Stimulated activated CD8-positive, alpha-beta memory T cell treated with anti-CD3 and anti-CD28 coated beads, Interleukin-7, amount 100 ng/mL, for 24 hours (primary cell): ENCODE measurements around the gene PTPRN2.
"Not testable (repeated sequence)": the region's sequence is repeated elsewhere in the genome, so short reads cannot be mapped to it uniquely, and the experiment has no call there.

Source experiments
- DNase-seq: peaks from one replicate; pipeline ENCODE4 v3.0.0-alpha.2; 2020; ENCODE audit warnings: low read depth

PTPRN2 gene

GRCh38 chr7:158418395-158418794 is 169.2 kb downstream of the PTPRN2 start:
- not testable (repeated sequence) for DNase-seq

GRCh38 chr7:158416283-158416933 is 171.2 kb downstream of the PTPRN2 start:
- DNase-seq: no peak

- no peak for DNase-seq
Observed at GRCh38 chr7:158415316-158415715, 172.3 kb downstream of the PTPRN2 start.

GRCh38 chr7:158414486-158414961 is 173.1 kb downstream of the PTPRN2 start:
- DNase-seq: no peak

- no peak for DNase-seq
Observed at GRCh38 chr7:158414002-158414401, 173.6 kb downstream of the PTPRN2 start.

GRCh38 chr7:158411232-158411950 is 176.2 kb downstream of the PTPRN2 start:
- no peak for DNase-seq

- DNase-seq: no peak
Observed at GRCh38 chr7:158410720-158411119, 176.9 kb downstream of the PTPRN2 start.

- DNase-seq: no peak
Observed at GRCh38 chr7:158409816-158410330, 177.8 kb downstream of the PTPRN2 start.

GRCh38 chr7:158409120-158409519 is 178.5 kb downstream of the PTPRN2 start:
- no peak for DNase-seq

- no peak for DNase-seq
Observed at GRCh38 chr7:158408318-158408920, 179.2 kb downstream of the PTPRN2 start.

- no peak for DNase-seq
Observed at GRCh38 chr7:158407581-158408317, 179.9 kb downstream of the PTPRN2 start.

GRCh38 chr7:158406801-158407200 is 180.8 kb downstream of the PTPRN2 start:
- DNase-seq: no peak

GRCh38 chr7:158406364-158406763 is 181.3 kb downstream of the PTPRN2 start:
- no peak for DNase-seq

GRCh38 chr7:158405771-158406170 is 181.9 kb downstream of the PTPRN2 start:
- not testable (repeated sequence) for DNase-seq

GRCh38 chr7:158405324-158405723 is 182.3 kb downstream of the PTPRN2 start:
- no peak for DNase-seq

- no peak for DNase-seq
Observed at GRCh38 chr7:158404031-158404761, 183.4 kb downstream of the PTPRN2 start.

GRCh38 chr7:158403013-158403821 is 184.4 kb downstream of the PTPRN2 start:
- DNase-seq: no peak

GRCh38 chr7:158402471-158402870 is 185.2 kb downstream of the PTPRN2 start:
- no peak for DNase-seq

GRCh38 chr7:158401826-158402225 is 185.8 kb downstream of the PTPRN2 start:
- DNase-seq: no peak

- no peak for DNase-seq
Observed at GRCh38 chr7:158401295-158401694, 186.3 kb downstream of the PTPRN2 start.
